ENCODE data around the gene COX5A.

DNA sequence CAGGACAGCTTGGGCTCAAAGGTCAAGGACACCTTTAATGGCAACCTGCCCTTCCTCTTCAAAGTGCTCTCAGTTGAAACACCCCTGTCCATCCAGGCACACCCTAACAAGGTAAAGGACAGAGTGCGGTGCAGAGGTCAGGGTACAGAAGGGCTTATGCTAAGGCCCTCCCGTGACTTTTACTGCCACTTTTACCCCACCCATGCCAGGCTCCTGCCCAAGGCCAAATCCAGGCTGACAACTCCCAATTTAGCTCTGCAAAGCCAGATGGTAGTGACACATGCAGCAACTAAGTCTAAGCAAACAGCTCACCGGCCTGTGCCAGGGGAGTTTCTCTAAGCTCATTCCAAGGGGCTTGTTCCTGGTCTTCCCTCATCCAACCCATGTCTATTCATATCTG lies 46.4 kb downstream of the COX5A start:
- TF ChIP-seq, protein P1, sequence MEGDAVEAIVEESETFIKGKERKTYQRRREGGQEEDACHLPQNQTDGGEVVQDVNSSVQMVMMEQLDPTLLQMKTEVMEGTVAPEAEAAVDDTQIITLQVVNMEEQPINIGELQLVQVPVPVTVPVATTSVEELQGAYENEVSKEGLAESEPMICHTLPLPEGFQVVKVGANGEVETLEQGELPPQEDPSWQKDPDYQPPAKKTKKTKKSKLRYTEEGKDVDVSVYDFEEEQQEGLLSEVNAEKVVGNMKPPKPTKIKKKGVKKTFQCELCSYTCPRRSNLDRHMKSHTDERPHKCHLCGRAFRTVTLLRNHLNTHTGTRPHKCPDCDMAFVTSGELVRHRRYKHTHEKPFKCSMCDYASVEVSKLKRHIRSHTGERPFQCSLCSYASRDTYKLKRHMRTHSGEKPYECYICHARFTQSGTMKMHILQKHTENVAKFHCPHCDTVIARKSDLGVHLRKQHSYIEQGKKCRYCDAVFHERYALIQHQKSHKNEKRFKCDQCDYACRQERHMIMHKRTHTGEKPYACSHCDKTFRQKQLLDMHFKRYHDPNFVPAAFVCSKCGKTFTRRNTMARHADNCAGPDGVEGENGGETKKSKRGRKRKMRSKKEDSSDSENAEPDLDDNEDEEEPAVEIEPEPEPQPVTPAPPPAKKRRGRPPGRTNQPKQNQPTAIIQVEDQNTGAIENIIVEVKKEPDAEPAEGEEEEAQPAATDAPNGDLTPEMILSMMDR (IDR thresholded peaks at IDR 0.05; ENCODE audit: low read depth, low read length) = no peak
- TF ChIP-seq POLR2A (IDR thresholded peaks at IDR 0.05; ENCODE audit: extremely low read depth, insufficient read length) (no peak), MYC (IDR thresholded peaks at IDR 0.05; ENCODE audit: low read depth, low read length) (no peak)
- TF ChIP-seq, protein P2, sequence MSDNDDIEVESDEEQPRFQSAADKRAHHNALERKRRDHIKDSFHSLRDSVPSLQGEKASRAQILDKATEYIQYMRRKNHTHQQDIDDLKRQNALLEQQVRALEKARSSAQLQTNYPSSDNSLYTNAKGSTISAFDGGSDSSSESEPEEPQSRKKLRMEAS (IDR thresholded peaks at IDR 0.05; ENCODE audit: low read depth, low read length) = no peak

All from NB4 (cell line).